ENCODE measurements around the gene MGAT5B.

The MGAT5B gene

DNA sequence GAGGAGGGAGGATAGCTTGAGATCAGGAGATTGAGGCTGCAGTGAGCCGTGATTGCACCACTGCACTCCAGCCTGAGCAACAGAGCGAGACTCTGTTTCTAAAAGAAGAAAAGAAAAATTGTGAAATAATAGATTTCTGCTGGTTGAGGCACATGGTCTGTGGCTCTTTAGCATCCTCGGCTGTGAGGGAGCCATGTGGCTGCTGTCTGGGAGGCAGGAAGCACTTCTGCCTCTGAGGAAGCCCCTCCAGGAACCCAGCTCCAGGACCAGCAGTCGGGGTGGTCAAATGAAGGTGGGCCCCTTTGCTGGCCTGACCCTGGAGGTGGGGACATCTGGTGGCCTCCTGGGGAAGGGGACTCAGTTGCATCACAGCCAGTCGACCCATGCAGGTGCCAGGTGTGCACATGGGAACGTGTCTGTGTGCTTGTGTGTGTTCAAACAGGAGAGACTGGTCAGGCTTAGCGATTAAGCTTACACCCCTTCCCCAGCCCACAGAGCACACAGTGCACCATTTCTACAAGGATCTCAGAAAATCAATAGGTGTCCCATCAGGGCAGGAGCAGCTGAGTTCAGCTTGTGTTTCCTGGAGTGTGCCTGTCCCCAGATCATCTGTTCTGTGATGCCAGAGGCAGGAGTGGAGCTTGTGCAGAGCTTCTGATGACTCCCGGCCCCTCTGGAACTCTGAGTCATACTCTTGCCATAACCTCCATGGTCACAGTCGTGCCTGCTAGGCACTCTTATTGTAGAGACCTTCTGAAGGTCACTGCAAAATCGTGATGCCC is 24.3 kb upstream of the MGAT5B start:
- Histone ChIP-seq H3K27me3 (ENCODE audit: control insufficient read depth, low read length) (no peaks in the 10 kb centered on the region), H3K4me3 (ENCODE audit: low read length) (peak overlapping the region; percentile 56), H3K79me2 (ENCODE audit: control insufficient read depth, low read length) (no peaks in the 10 kb centered on the region), H4K20me1 (ENCODE audit: control insufficient read depth, insufficient read depth, low read depth, low read length) (no peaks in the 10 kb centered on the region), H3K4me1 (ENCODE audit: control insufficient read depth, low read length) (peaks cover 86% of the 10 kb centered on the region), H3K4me2 (ENCODE audit: low read length) (peak overlapping the region; percentile 83), H3K9me3 (ENCODE audit: control insufficient read depth, insufficient read depth, low read length) (no peaks in the 10 kb centered on the region), H3K36me3 (ENCODE audit: control insufficient read depth, low read length) (0 out of 2 replicates have a peak, but pooled peaks cover 8% of the 10 kb centered on the region), H3K9me2 (replicated peaks; ENCODE audit: control insufficient read depth, low read length) (no peaks in the 10 kb centered on the region), H3K27ac (ENCODE audit: low read depth, low read length) (peak overlapping the region; percentile 89), H3F3A (ENCODE audit: control insufficient read depth, insufficient read depth) (peaks cover 16% of the 10 kb centered on the region)
- TF ChIP-seq EZH2phosphoT487 (IDR thresholded peaks at IDR 0.05; ENCODE audit: borderline replicate concordance, low read length) = no peak
- TF ChIP-seq CTCF (IDR thresholded peaks at IDR 0.05; ENCODE audit: low read depth, low read length, poor library complexity, severe bottlenecking) = peak; percentile 38

GRCh38 chr17:76844485-76844829 is 23.7 kb upstream of the MGAT5B start:
- peak overlapping the region; percentile 89 for H3K27ac ChIP-seq (ENCODE audit: low read depth, low read length)
- no peak for TF ChIP-seq CTCF (IDR thresholded peaks at IDR 0.05; ENCODE audit: low read depth, low read length, poor library complexity, severe bottlenecking)
- no peak for TF ChIP-seq EZH2phosphoT487 (IDR thresholded peaks at IDR 0.05; ENCODE audit: borderline replicate concordance, low read length)
- peak overlapping the region; percentile 56 for H3K4me3 ChIP-seq (ENCODE audit: low read length)
- H3F3A ChIP-seq (ENCODE audit: control insufficient read depth, insufficient read depth) = peaks cover 16% of the 10 kb centered on the region
- 0 out of 2 replicates have a peak, but pooled peaks cover 8% of the 10 kb centered on the region for H3K36me3 ChIP-seq (ENCODE audit: control insufficient read depth, low read length)
- H3K4me2 ChIP-seq (ENCODE audit: low read length) = peak overlapping the region; percentile 83
- no peaks in the 10 kb centered on the region for H4K20me1 ChIP-seq (ENCODE audit: control insufficient read depth, insufficient read depth, low read depth, low read length)
- H3K79me2 ChIP-seq (ENCODE audit: control insufficient read depth, low read length) = no peaks in the 10 kb centered on the region
- no peaks in the 10 kb centered on the region for H3K9me3 ChIP-seq (ENCODE audit: control insufficient read depth, insufficient read depth, low read length)
- H3K27me3 ChIP-seq (ENCODE audit: control insufficient read depth, low read length) = no peaks in the 10 kb centered on the region
- H3K4me1 ChIP-seq (ENCODE audit: control insufficient read depth, low read length) = peaks cover 80% of the 10 kb centered on the region
- H3K9me2 ChIP-seq (replicated peaks; ENCODE audit: control insufficient read depth, low read length) = no peaks in the 10 kb centered on the region

- Histone ChIP-seq H3K79me2 (ENCODE audit: control insufficient read depth, low read length) (no peaks in the 10 kb centered on the region), H3K4me3 (ENCODE audit: low read length) (peak overlapping the region; percentile 56), H3K27me3 (ENCODE audit: control insufficient read depth, low read length) (no peaks in the 10 kb centered on the region), H3K36me3 (ENCODE audit: control insufficient read depth, low read length) (0 out of 2 replicates have a peak, but pooled peaks cover 8% of the 10 kb centered on the region), H3K27ac (ENCODE audit: low read depth, low read length) (peak overlapping the region; percentile 89), H3K4me2 (ENCODE audit: low read length) (peak overlapping the region; percentile 83), H3K9me2 (replicated peaks; ENCODE audit: control insufficient read depth, low read length) (no peaks in the 10 kb centered on the region), H3F3A (ENCODE audit: control insufficient read depth, insufficient read depth) (peaks cover 16% of the 10 kb centered on the region), H3K9me3 (ENCODE audit: control insufficient read depth, insufficient read depth, low read length) (no peaks in the 10 kb centered on the region), H4K20me1 (ENCODE audit: control insufficient read depth, insufficient read depth, low read depth, low read length) (no peaks in the 10 kb centered on the region), H3K4me1 (ENCODE audit: control insufficient read depth, low read length) (peaks cover 77% of the 10 kb centered on the region)
- TF ChIP-seq CTCF (IDR thresholded peaks at IDR 0.05; ENCODE audit: low read depth, low read length, poor library complexity, severe bottlenecking) (no peak), EZH2phosphoT487 (IDR thresholded peaks at IDR 0.05; ENCODE audit: borderline replicate concordance, low read length) (no peak)
Observed at GRCh38 chr17:76844846-76845245, 23.4 kb upstream of the MGAT5B start.

Measured in DOHH2 (cell line).